Gastrocnemius medialis (tissue), 4 donors: Measurements from ENCODE around the gene SLC7A8. TPM values are rescaled to one million over a fixed set of nuclear protein-coding genes. Genes with fewer than 3 reads are reported as not detected.

ENCODE experiments used
- ATAC-seq, 2 donors: fragments of 150-250 bp; one replicate each; pipeline ENCODE4 v1.9.1; 2016
- DNase-seq, 2 donors: peaks; one replicate each; pipeline ENCODE4 v3.0.0-alpha.2; 2019
- H3K27ac ChIP-seq, 4 donors: fragments of 200-600 bp; sonication (generic); 1 replicate in 1 of 4; 2 replicates in 3 of 4; pipeline ENCODE4 v1.5.1; 2016 to 2018; ENCODE audit warnings: mild to moderate bottlenecking in 2 of 4, moderate library complexity in 1 of 4
- H3K27me3 ChIP-seq, 3 donors: fragments of 200-600 bp; sonication (generic) in 2 of 3; 1 replicate in 1 of 3; 2 replicates in 2 of 3; pipeline versions ENCODE4 v1.5.1 to v1.6.0; 2016 to 2019; ENCODE audit warnings: mild to moderate bottlenecking in 1 of 3, moderate library complexity in 1 of 3
- H3K36me3 ChIP-seq, 2 donors: fragments of 200-600 bp; sonication (generic) in 1 of 2; one replicate each; pipeline ENCODE4 v1.5.1; 2017 to 2018
- H3K4me1 ChIP-seq, 2 donors: fragments of 200-600 bp; sonication (generic) in 1 of 2; one replicate each; pipeline ENCODE4 v1.5.1; 2016 to 2017; ENCODE audit warnings: mild to moderate bottlenecking in 2 of 2
- H3K4me3 ChIP-seq, 4 donors: fragments of 200-600 bp; sonication (generic) in 3 of 4; 1 replicate in 1 of 4; 2 replicates in 3 of 4; pipeline ENCODE4 v1.5.1; 2016 to 2019; ENCODE audit warnings: mild to moderate bottlenecking in 2 of 4
- H3K9me3 ChIP-seq, 3 donors: fragments of 200-600 bp; sonication (generic) in 2 of 3; 1 replicate in 1 of 3; 2 replicates in 2 of 3; pipeline ENCODE4 v1.5.1; 2016 to 2019
- POLR2A ChIP-seq, 2 donors: fragments of 450-650 bp; IDR thresholded peaks; one replicate each; pipeline ENCODE4 v1.6.1; 2017; ENCODE audit warnings: antibody characterized with exemption in 2 of 2, mild to moderate bottlenecking in 2 of 2, moderate library complexity in 2 of 2
- in situ Hi-C, 4 donors: fragments of 200-750 bp; cut with MboI; loops; one replicate each; pipeline versions ENCODE4 v1.15.0 to v1.8.0; 2017; ENCODE audit warnings: low sequenced_read_pairs in 4 of 4
- intact Hi-C: fragments of 100-400 bp; cut with DNase I; formaldehyde crosslinking; loops from one replicate; pipeline ENCODE4 v1.15.1; 2023; ENCODE audit warnings: low total_unique reads
- total RNA-seq, 4 donors: library from RNA; depleted of rRNA; stranded (reverse); fragments of >200 nt; gene quantifications; one replicate each; pipeline versions ENCODE4 v1.1.0 to v1.2.3, GENCODE V29; 2016
- TF ChIP-seq, protein P1 (sequence below), 5 experiments: fragments of 450-650 bp in 3 of 5; fragments of 200-600 bp in 2 of 5; sonication (generic) in 2 of 5; IDR thresholded peaks in 4 of 5; conservative IDR thresholded peaks in 1 of 5; 1 replicate in 4 of 5; 2 replicates in 1 of 5; pipeline ENCODE4 v1.5.1; 2016 to 2019; ENCODE audit warnings: antibody characterized with exemption in 5 of 5, mild to moderate bottlenecking in 3 of 5, moderate library complexity in 3 of 5

SLC7A8 gene
- total RNA-seq, 4 donors from 2014 or later, result 34.5 to 199 (median 63.7) TPM

DNA sequence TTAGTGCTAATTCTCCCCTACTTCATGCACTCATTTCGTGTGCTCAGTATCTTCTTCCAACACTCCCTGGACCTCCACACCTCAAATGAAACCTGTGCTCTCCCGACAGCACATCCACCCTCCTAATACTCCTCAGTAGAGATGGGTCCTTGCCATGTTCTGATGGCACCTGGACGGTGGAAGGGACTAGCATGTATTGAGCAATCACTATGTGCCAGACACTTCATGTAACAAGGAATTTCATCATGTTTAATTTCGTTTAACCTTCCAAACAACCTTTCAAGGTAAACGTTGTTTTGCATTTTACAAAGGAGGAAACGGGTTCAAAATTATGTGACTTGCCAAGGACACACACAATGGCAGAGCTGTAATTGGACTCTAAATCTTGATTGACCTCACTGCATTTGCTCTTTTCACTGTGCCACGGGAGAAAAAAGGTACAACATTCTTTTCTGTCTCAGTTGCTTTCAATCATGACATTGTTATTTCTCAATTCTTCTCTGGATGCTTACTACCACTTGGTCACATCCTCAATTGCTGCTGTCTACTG, 12.2 kb upstream of the SLC7A8 start:
- H3K9me3 ChIP-seq, result no peaks in the 10 kb centered on the region
- H3K27me3 ChIP-seq, result no peaks in the 10 kb centered on the region
- DNase-seq (no peak), ATAC-seq (no peak)
- in situ Hi-C loops, result no loop called here
- H3K36me3 ChIP-seq, result no peaks in the 10 kb centered on the region
- no peak for TF ChIP-seq POLR2A (IDR thresholded peaks at IDR 0.05)
- TF ChIP-seq, protein P1, sequence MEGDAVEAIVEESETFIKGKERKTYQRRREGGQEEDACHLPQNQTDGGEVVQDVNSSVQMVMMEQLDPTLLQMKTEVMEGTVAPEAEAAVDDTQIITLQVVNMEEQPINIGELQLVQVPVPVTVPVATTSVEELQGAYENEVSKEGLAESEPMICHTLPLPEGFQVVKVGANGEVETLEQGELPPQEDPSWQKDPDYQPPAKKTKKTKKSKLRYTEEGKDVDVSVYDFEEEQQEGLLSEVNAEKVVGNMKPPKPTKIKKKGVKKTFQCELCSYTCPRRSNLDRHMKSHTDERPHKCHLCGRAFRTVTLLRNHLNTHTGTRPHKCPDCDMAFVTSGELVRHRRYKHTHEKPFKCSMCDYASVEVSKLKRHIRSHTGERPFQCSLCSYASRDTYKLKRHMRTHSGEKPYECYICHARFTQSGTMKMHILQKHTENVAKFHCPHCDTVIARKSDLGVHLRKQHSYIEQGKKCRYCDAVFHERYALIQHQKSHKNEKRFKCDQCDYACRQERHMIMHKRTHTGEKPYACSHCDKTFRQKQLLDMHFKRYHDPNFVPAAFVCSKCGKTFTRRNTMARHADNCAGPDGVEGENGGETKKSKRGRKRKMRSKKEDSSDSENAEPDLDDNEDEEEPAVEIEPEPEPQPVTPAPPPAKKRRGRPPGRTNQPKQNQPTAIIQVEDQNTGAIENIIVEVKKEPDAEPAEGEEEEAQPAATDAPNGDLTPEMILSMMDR (IDR thresholded peaks at IDR 0.05 in 4 of 5, conservative IDR thresholded peaks at IDR 0.05 in 1 of 5), result no peak
- no peak overlapping the region for H3K4me3 ChIP-seq
- intact Hi-C loops, result no loop called here
- no peaks in the 10 kb centered on the region for H3K4me1 ChIP-seq
- no peak overlapping the region for H3K27ac ChIP-seq

DNA sequence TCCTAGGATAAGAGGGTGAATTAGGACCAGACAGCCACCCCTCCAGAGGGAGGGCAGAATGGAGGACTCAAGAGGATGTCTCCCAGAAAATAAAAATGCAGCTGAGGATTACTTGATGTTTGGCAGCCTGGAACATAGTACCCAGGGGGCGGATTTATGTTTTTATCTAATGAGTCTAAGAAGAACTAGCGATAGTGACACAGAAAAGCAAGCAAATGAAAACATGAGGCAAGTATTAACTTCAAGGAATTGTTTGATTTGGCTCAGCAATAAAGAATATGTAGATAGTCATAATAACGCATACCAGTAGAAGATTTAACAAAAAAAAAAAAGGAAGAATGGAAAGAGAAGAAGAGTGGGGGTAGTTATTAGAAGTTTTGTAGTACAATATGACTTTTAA, 10.0 kb upstream of the SLC7A8 start:
- Histone ChIP-seq H3K9me3 (no peaks in the 10 kb centered on the region), H3K4me3 (no peak overlapping the region), H3K4me1 (no peaks in the 10 kb centered on the region), H3K27ac (no peak overlapping the region), H3K27me3 (no peaks in the 10 kb centered on the region), H3K36me3 (no peaks in the 10 kb centered on the region)
- ATAC-seq (no peak), DNase-seq (no peak)
- in situ Hi-C loops (no loop called here), intact Hi-C loops (no loop called here)
- TF ChIP-seq, protein P1 (IDR thresholded peaks at IDR 0.05 in 4 of 5, conservative IDR thresholded peaks at IDR 0.05 in 1 of 5), result no peak

DNA sequence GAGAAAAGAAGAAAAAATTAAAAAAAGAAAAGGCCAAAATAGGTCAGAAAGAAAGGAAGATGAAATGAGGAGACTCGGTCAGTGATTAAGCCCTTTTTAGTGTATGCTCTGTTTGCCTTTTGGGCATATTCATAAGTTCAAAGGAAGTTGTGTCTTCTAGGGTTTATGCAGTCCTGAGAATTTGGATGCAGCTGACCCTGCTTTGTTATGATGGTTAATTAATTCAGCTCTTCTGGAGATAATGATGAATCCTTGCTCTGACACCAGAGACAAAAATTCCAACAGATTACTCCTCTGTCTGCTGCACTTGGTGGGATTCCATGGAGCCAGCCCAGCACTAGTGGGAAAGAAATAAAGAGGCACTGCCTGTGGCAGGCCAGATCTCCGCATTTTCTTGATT, 4.5 kb upstream of the SLC7A8 start:
- Histone ChIP-seq H3K4me1 (peaks cover 0 to 5% of the 10 kb centered on the region in 2 donors), H3K36me3 (no peaks in the 10 kb centered on the region), H3K4me3 (no peak overlapping the region), H3K27me3 (no peaks in the 10 kb centered on the region), H3K27ac (no peak overlapping the region), H3K9me3 (no peaks in the 10 kb centered on the region)
- in situ Hi-C loops, result loop anchor here (5.0 kb wide), 2 partner anchors 66 to 71 kb away; partner anchors contain the start of gene CEBPE (in 2 of the 4)
- TF ChIP-seq, protein P1 (IDR thresholded peaks at IDR 0.05 in 4 of 5, conservative IDR thresholded peaks at IDR 0.05 in 1 of 5), result no peak
- TF ChIP-seq POLR2A (IDR thresholded peaks at IDR 0.05), result no peak
- ATAC-seq (no peak), DNase-seq (no peak)
- intact Hi-C loops, result loop anchor here (1.0 to 10.0 kb wide), 3 partner anchors 68 to 203 kb away; partner anchors contain the start of gene AJUBA

DNA sequence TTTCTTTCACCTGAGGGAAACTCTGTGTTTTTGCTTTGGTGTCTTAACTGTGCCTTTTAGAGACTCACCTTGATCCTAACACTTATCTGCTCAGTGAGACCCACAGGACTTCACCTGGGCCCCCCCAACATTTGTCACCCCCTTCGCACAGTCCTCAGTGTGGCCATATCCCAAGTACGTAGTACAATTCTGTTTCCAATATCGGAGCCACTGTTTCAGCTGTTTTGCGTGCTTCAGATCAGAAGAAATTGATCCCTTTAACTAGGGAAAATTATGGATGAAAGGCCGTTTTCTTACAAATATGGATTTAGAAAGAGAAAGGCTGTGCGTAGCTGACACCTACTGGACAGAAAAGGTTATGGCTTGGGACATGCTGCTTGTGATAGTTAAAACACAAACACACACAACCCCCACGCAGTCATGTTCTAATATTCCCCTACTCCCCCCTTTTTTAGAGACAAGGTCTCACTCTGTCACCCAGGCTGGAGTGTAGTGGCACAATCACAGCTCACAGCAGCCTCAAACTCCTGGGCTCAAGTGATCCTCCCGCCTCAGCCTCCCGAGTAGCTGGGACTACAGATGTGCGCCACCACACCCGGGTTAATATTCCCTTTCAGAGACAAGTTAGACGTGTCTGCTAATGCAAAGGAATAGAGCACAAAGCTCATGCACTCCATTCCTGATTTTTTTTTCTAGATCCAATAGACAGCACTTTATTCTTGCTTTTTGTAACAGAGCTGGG, 3.6 kb upstream of the SLC7A8 start:
- Histone ChIP-seq H3K27me3 (peaks cover 0 to 5% (median 0%) of the 10 kb centered on the region in 3 donors), H3K4me1 (peaks cover 0 to 5% of the 10 kb centered on the region in 2 donors), H3K36me3 (no peaks in the 10 kb centered on the region), H3K27ac (no peak overlapping the region), H3K9me3 (no peaks in the 10 kb centered on the region), H3K4me3 (no peak overlapping the region)
- peak in 1 of 2 donors; percentile 71 for ATAC-seq
- TF ChIP-seq POLR2A (IDR thresholded peaks at IDR 0.05), result no peak
- TF ChIP-seq, protein P1 (IDR thresholded peaks at IDR 0.05 in 4 of 5, conservative IDR thresholded peaks at IDR 0.05 in 1 of 5), result peak; percentile 80 to 97 (median 83)
- DNase-seq, result peak in 1 of 2 donors; percentile 30
- intact Hi-C loops (loop anchor here (1.0 to 10.0 kb wide), 3 partner anchors 67 to 202 kb away; partner anchors contain the start of gene AJUBA), in situ Hi-C loops (loop anchor here (5.0 kb wide), 2 partner anchors 65 to 70 kb away; partner anchors contain the start of gene CEBPE (in 2 of the 4))
